Fibroblast of skin of right biceps (primary cell): ENCODE results near the gene ARHGAP25.
A peak's percentile ranks its signal among the peaks of the same experiment; 100 is the strongest.
"Not testable (repeated sequence)": the region's sequence is repeated elsewhere in the genome, so short reads cannot be mapped to it uniquely, and the experiment has no call there.

Experiments
- DNase-seq: peaks from one replicate; pipeline ENCODE4 v3.0.0-alpha.2; 2013

Gene ARHGAP25

DNA sequence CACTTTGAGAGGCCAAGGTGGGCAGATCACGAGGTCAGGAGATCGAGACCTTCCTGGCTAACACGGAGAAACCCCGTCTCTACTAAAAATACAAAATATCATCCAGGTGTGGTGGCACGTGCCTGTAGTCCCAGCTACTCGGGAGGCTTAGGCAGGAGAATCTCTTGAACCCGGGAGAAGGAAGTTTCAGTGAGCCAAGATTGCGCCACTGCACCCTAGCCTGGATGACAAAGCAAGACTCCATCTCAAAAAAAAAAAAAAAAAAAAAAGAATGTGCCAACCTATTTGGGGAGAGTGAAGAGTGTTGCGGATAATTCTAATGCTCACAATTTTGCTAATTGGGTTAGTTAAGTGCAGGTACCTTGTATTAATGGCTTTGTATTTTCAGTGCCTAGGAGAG is 67.5 kb downstream of the ARHGAP25 start:
- DNase-seq, result not testable (repeated sequence)

DNA sequence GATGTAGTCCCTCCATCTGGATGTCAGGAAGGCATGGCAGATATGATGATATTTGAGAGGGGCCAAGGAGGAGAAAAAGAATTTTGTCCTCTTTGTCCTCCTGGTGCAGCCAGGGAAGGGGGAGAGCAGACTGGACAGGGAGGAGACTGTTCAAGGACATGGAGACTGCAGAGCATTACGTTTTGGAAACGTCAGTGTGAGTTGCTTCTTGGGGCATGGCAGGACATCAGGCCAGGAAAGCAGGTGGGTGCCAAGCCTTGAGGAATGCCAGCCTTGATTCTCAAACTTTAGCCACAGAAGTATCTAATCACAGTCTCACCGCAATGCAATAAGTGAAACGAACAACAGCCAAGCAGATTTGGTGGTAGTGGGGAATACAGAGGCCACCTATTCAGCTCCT is 70.4 kb downstream of the ARHGAP25 start:
- DNase-seq, result no peak

DNA sequence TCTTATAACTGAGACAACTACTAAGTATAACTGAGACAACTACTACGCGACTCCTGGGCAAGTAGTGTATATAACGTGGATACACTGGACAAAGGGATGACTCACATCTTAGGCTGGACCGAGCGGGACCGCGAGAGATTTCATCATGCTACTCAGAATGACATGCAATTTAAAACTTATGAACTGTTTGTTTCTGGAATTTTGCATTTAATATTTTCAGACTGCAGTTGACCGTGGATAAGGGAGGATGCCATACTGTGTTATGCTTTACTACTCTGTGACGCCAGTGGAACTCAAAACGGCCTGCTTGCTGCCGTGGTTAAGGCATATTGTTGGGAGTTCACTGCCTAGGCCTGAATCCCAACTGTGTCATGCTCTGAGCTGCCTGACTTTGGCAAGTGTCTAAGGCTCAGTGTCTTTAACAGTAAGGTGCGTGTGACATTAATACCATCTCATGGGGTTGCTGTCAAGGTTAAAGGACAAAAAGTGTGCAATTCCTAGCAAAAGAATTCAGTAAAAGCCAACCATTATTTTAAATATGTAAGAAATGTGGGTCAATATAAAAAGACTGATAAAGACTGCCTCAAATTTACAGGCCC is 72.0 kb downstream of the ARHGAP25 start:
- DNase-seq, result peak; percentile 40

DNA sequence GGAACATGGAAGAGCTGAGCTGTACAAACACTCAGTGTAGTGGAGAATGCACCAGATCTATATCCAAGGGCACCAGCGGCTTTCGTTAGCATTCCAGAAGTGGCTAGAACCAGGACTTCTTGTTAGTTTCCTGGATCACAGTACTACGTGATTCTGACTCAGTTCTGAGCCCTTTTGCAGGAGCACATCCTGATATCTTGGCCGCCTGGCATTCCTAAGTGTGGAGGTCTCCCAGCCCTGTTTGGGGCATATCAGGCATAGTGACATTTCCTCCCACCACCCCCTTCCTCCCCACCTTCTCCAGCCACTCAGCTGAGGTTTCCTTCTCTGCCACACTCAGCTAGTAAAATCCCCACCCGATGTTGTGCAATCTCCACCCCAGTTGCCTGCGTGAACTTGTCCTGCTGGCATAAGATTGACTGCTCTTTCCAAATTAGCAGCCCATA is 73.2 kb downstream of the ARHGAP25 start:
- peak; percentile 4 for DNase-seq

GRCh38 chr2:68809324-68810240 is 75.0 kb downstream of the ARHGAP25 start:
- no peak for DNase-seq

DNA sequence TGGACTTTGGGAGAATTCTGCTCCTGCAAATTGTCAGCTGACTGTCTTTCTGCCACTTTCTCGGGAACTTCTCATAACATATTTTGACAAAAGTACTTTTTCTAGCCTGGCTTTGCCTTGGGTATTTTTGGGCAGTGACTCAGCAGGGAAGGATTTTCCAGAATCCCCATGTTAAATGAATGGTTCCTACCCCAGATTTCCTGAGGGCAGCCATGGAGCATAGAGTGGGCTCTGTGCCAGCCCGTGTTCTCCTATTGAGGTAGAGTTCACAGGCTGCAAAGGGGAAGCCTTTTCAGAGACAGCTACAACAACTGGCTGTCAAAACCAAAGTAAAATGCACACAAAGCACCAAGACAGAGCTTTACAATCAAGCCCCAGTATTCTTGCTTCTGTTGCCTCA is 76.8 kb downstream of the ARHGAP25 start:
- DNase-seq, result peak; percentile 52

- no peak for DNase-seq
Observed at GRCh38 chr2:68812251-68812650, 77.6 kb downstream of the ARHGAP25 start.

- DNase-seq, result no peak
Observed at GRCh38 chr2:68813596-68813995, 79.0 kb downstream of the ARHGAP25 start.

GRCh38 chr2:68817306-68817705 is 82.7 kb downstream of the ARHGAP25 start:
- DNase-seq, result no peak

- DNase-seq, result no peak
Observed at GRCh38 chr2:68819556-68819955, 84.9 kb downstream of the ARHGAP25 start.

DNA sequence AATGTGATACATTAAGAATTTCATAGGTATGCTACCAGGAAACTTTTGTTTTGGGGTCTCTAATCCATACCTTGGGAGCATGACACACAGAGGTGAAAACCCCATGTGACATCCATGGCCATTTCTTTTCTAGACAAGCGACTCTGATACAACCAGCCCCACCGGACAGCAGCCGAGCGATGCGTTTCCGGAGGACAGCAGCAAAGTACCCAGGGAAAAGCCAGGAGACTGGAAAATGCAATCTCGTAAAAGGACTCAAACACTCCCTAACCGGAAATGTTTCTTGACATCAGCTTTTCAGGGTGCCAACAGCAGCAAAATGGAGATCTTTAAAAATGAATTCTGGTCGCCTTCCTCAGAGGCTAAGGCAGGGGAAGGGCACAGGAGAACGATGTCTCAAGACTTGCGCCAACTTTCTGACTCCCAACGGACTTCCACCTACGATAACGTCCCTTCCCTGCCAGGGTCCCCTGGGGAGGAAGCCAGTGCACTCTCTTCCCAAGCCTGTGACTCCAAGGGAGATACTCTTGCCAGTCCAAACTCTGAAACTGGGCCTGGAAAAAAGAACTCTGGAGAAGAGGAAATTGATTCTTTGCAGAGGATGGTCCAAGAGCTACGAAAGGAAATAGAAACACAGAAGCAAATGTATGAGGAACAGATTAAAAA is 87.7 kb downstream of the ARHGAP25 start:
- no peak for DNase-seq

DNA sequence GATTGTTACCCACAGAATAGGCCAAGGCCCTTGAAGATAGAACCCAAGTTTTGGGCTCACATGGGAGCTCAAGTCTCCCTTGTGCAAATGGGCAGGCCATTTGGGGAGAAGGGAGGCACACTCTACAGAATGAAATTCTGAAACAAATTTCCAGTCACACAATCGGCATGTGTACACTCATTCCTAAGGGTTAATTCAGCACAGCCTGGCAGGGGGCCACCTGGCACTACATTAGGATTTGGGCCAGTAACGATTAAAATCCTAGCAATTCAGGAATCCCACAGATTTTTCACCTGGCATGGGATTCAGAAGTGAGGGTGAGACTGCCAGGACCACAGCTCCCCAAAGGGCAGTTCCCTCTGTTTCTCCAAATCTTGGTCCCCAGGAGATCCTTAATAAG is 90.2 kb downstream of the ARHGAP25 start:
- peak; percentile 74 for DNase-seq

DNA sequence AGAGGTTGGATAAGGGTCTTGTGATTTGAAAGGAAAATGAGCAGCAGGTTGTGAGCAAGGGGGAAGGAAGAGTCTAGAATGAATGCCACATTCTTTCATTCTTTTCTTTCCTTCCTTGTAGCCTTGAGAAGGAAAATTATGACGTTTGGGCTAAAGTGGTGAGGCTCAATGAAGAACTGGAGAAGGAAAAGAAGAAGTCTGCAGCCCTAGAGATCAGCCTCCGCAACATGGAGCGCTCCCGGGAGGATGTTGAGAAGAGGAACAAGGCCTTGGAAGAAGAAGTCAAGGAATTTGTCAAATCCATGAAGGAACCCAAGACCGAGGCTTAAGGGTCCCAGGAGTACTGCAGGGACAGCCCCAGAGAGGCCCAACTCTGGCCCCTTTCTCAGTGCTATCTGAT is 91.3 kb downstream of the ARHGAP25 start:
- no peak for DNase-seq

- peak; percentile 6 for DNase-seq
Observed at GRCh38 chr2:68827666-68828065, 93.1 kb downstream of the ARHGAP25 start.

- peak; percentile 94 for DNase-seq
Observed at GRCh38 chr2:68828887-68829708, 94.5 kb downstream of the ARHGAP25 start.

GRCh38 chr2:68829749-68830148 is 95.1 kb downstream of the ARHGAP25 start:
- no peak for DNase-seq

- DNase-seq, result peak; percentile 19
Observed at GRCh38 chr2:68831686-68832232, 97.1 kb downstream of the ARHGAP25 start.

- DNase-seq, result peak; percentile 46
Observed at GRCh38 chr2:68832233-68832869, 97.7 kb downstream of the ARHGAP25 start.

GRCh38 chr2:68833162-68833561 is 98.6 kb downstream of the ARHGAP25 start:
- no peak for DNase-seq

GRCh38 chr2:68834737-68835376 is 100.2 kb downstream of the ARHGAP25 start:
- DNase-seq, result no peak

GRCh38 chr2:68835621-68836020 is 101.0 kb downstream of the ARHGAP25 start:
- DNase-seq, result no peak
